Renal cortical epithelial cell (primary cell): Measurements from ENCODE around the gene TBCA. TPM values are rescaled to one million over a fixed set of nuclear protein-coding genes. Genes with fewer than 3 reads are reported as not detected.

Source experiments
- DNase-seq: peaks from one replicate; pipeline ENCODE4 v3.0.0-alpha.2; 2011; ENCODE audit warnings: low read depth
- total RNA-seq: library from RNA; depleted of rRNA; stranded (reverse); fragments of >200 nt; gene quantifications from 2 replicates; pipeline ENCODE4 v1.2.3, GENCODE V29; 2014

TBCA gene
- total RNA-seq, 1 donor from 2014 or later = 96.7 TPM

DNA sequence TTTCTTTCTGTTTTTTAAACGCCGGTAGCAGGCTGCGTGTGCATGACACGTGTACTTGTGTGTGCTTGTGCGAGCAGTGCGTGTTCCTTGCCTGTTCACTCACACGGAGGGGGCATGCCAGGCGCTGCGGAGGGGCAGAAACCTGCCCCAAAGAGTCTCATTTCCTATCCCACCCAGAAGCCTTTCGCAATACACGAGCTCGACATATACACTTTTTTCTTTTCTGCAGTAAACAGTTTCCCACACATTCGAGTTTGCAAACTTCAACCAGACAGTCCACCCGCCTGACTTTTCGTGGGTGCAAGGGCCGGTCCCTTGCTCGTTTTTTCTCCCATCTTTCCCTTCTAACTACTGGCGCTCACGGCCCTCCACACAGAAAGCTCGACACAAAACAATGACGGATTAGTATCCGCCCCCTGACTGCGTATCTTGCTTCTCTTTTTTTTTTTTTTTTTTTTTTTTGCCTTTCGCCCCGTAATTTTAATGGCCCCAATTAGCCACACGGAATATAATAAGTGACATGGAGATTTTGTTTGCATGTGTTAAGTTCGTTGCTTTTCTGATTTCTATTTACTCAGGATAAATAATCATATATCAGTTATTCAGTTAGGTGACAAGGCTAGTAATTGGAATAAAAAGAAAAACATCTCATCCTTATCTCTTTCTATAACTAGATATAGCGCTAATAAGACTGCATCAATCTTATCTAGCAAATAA lies 132.3 kb downstream of the TBCA start:
- no peak for DNase-seq

DNA sequence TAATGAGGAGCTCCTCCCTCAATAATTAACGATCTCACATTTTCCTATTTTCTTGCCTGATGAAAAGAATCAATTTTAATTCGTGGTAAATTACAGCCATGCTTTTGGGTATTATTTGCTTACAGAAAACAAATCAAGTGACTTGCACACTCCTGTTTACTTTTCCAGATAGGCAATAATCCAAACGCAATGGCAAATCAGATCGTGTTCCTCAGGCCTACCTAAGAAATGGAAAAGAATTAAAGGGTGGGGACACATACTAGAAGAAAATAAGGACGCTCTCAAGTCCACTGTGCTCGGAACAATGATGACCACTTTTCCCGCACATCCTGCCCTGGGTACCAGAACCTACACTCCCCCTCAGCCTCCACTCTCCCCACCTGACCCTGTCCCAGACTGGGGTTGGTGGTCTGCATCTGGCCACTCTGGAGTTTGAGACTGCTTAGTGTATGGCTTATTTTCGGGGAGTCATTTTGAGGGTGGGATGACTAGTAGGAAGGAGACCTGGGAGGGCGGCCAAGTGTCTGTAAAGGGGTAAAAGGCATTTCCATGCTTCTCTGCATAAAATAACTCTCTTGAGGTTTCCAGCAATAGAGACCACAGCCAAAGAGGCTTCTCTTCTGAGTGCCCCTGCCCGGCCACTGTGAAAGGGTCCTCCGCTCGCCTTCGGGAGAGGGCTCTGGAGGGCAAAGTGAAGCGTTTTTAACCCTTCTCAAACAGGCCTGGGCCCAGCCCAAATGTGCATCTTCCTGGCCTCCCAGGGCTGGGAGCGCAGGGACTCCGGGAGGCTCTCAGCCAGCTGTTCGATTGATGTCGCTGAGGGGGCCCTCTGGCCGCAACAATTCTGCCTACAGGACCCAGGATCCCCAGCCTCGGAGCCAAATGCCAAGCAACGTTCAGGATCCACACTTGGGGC lies 133.1 kb downstream of the TBCA start:
- no peak for DNase-seq

DNA sequence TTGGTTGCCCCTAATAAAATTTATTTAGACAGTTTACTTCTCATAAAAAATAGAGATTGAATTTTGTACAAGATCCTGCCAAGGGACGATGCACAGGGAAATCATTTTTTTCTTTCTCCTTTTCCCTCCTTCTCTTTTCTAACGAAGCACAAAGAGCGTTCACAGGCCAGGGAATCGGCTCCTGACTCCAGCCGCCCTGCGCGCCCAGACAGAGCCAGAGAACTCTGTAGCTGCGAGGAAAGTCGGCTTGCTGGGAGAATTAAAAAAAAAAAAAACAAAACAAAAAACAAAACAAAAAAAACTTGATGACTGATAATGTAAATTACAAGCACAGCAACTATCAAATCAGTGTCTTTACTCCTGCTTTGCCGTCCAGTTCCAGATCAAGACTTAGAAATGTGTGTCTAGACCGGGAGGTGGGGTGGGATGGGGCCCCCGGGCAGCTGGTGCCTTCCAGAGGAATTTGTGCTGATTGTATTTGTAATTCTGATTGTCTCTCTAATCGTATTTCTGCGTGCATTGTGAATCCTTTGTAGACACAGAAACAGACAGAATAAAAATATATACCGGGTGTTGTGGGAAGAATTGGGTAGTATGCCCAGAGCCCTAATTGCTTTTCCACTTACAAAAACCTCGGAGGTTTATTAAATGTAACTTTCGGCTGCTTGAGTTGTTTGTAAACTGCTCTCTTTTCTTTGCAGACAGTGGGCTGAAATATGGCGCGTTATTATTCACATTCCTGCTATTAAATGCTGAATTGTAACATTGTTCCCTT lies 134.0 kb downstream of the TBCA start:
- no peak for DNase-seq

DNA sequence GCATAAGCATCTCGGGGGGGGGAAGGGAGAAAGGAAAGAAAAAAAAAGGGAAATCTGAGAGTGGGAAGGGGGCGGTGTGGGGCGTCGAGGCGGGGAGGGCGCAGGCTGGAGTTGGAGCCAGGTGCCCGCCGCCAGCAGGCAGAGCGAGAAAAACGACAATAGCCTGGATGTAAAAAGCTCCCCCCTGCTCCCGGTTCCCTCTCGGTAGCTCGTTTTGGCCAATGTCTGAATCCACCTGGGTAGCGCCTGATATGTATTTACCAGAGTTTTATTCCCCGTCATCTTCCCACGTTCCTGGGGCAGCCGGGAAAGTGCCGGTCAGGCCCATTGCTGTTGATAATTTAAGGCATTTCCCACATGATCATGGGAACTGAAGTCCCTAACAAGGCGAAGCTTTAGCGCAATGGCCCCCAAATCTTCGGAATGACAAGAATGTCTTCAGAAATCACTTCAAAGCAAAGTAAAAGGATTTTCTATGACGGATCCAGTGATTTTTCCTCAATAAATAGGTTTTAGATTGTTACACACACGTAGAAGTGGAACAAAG lies 134.7 kb downstream of the TBCA start:
- no peak for DNase-seq

Other genes starting within 250 kb of the TBCA start
- not detected in 2 replicates for gene OTP, start 137.6 kb downstream of the TBCA start, total RNA-seq